Fibroblast of lung (primary cell): ENCODE measurements around the gene INSRR. TPM values are rescaled to one million over a fixed set of nuclear protein-coding genes. Genes with fewer than 3 reads are reported as not detected.
A peak's percentile ranks its signal among the peaks of the same experiment; 100 is the strongest.

ENCODE experiments used
- DNase-seq, 2 donors: peaks; one replicate each; pipeline versions ENCODE4 v3.0.0 to v3.0.0-alpha.2; 2010; ENCODE audit warnings: low read depth in 2 of 2
- H2AFZ ChIP-seq: 2 replicates; pipeline ENCODE4 v1.5.1; 2012; ENCODE audit warnings: low read length, control low read depth, inconsistent platforms
- H3K27ac ChIP-seq: 2 replicates; pipeline ENCODE4 v1.5.1; 2011; ENCODE audit warnings: low read length, control low read depth; ENCODE audit not compliant: insufficient read depth
- H3K27me3 ChIP-seq: 2 replicates; pipeline ENCODE4 v1.5.1; 2011; ENCODE audit warnings: mild to moderate bottlenecking, low read length; ENCODE audit not compliant: control insufficient read depth, insufficient read depth
- H3K36me3 ChIP-seq: 2 replicates; pipeline ENCODE4 v1.5.1; 2011; ENCODE audit warnings: low read length; ENCODE audit not compliant: control insufficient read depth, insufficient read depth
- H3K4me1 ChIP-seq: 2 replicates; pipeline ENCODE4 v1.5.1; 2011; ENCODE audit warnings: low read length; ENCODE audit not compliant: control insufficient read depth, insufficient read depth; ENCODE audit errors: extremely low read depth
- H3K4me2 ChIP-seq: 2 replicates; pipeline ENCODE4 v1.5.1; 2011; ENCODE audit warnings: low read length, control low read depth; ENCODE audit not compliant: insufficient read depth; ENCODE audit errors: extremely low read depth
- H3K4me3 ChIP-seq, 4 experiments: fragments of 200-600 bp in 1 of 4; sonication (generic) in 1 of 4; replicated peaks in 1 of 4; 2 replicates each; pipeline ENCODE4 v1.5.1; 2011 to 2016; ENCODE audit warnings: low read length in 4 of 4, low read depth in 3 of 4, mild to moderate bottlenecking in 3 of 4, control low read depth in 2 of 4, inconsistent platforms in 1 of 4, mixed read lengths in 1 of 4; ENCODE audit not compliant: insufficient read depth in 1 of 4; ENCODE audit errors: control extremely low read depth in 1 of 4
- H3K79me2 ChIP-seq: 2 replicates; pipeline ENCODE4 v1.5.1; 2012; ENCODE audit warnings: mild to moderate bottlenecking, low read length, inconsistent platforms; ENCODE audit not compliant: control insufficient read depth, insufficient read depth
- H3K9ac ChIP-seq: 2 replicates; pipeline ENCODE4 v1.5.1; 2011; ENCODE audit warnings: mild to moderate bottlenecking, low read length, control low read depth; ENCODE audit not compliant: insufficient read depth
- H3K9me3 ChIP-seq: 2 replicates; pipeline ENCODE4 v1.5.1; 2012; ENCODE audit warnings: low read depth, low read length; ENCODE audit not compliant: control insufficient read depth, insufficient read depth
- H4K20me1 ChIP-seq: 2 replicates; pipeline ENCODE4 v1.5.1; 2011; ENCODE audit warnings: low read length; ENCODE audit not compliant: control insufficient read depth, insufficient read depth; ENCODE audit errors: extremely low read depth
- CTCF ChIP-seq, 2 donors: IDR thresholded peaks in 1 of 2; conservative IDR thresholded peaks in 1 of 2; 1 replicate in 1 of 2; 2 replicates in 1 of 2; pipeline ENCODE4 v1.5.1; 2011 to 2012; ENCODE audit warnings: low read length in 2 of 2, control low read depth in 1 of 2, inconsistent platforms in 1 of 2, low read depth in 1 of 2, mild to moderate bottlenecking in 1 of 2
- EZH2 ChIP-seq: IDR thresholded peaks from 2 replicates; pipeline ENCODE4 v1.5.1; 2012; ENCODE audit warnings: low read length, control low read depth, mild to moderate bottlenecking; ENCODE audit errors: missing control alignments
- polyA plus RNA-seq, 2 donors: library from polyadenylated mRNA; depleted of rRNA in 1 of 2; stranded (reverse) in 1 of 2; unstranded in 1 of 2; fragments of >200 nt; gene quantifications; 2 replicates each; pipeline ENCODE4 v1.2.1, GENCODE V29; 2011 to 2012; ENCODE audit warnings: missing spikeins in 1 of 2
- total RNA-seq: library from RNA; depleted of rRNA; stranded (reverse); fragments of >200 nt; gene quantifications from 2 replicates; pipeline ENCODE4 v1.2.1, GENCODE V29; 2014

INSRR gene
- total and polyA plus RNA-seq, 2 donors (not counting 1 experiment from before 2014, with no cell fraction given), result not detected

DNA sequence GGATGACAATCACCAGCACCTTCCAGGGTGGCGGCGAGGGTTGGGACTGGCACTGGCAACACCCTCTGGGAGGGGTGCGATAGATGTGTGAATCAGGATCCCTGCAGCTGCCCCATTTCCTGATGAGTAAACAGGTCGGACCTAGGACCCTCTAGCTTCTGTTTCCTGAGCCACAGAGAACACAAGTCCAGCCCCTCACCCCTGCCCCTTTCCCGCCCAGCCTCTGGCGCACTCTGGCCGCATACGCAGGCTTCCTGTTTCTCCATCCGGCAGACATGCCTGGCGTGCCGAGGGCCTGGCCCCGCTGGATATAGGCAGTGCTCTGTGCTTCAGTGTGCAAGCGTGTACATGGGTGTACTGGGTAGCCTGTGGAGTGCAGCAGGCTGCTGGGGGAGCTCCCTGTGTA, 39.2 kb upstream of the INSRR start:
- H3K36me3 ChIP-seq, result peaks cover 4% of the 10 kb centered on the region
- DNase-seq, result peak; percentile 68 to 79
- H3K4me1 ChIP-seq, result peaks cover 67% of the 10 kb centered on the region
- H3K27me3 ChIP-seq, result no peaks in the 10 kb centered on the region
- H3K9ac ChIP-seq, result peak overlapping the region; percentile 52
- H2AFZ ChIP-seq, result no peak overlapping the region
- peak overlapping the region; percentile 39 for H3K4me2 ChIP-seq
- H3K4me3 ChIP-seq, result peak overlapping the region in 1 of 4 experiments; percentile 14
- H4K20me1 ChIP-seq, result no peaks in the 10 kb centered on the region
- H3K9me3 ChIP-seq, result no peaks in the 10 kb centered on the region
- H3K27ac ChIP-seq, result peak overlapping the region; percentile 95
- peaks cover 74% of the 10 kb centered on the region for H3K79me2 ChIP-seq
- no peak for TF ChIP-seq EZH2
- TF ChIP-seq CTCF (conservative IDR thresholded peaks at IDR 0.05 in 1 of 2, IDR thresholded peaks at IDR 0.05 in 1 of 2; ENCODE audit: low read depth in 1 of 2, low read length in 2 of 2), result no peak

DNA sequence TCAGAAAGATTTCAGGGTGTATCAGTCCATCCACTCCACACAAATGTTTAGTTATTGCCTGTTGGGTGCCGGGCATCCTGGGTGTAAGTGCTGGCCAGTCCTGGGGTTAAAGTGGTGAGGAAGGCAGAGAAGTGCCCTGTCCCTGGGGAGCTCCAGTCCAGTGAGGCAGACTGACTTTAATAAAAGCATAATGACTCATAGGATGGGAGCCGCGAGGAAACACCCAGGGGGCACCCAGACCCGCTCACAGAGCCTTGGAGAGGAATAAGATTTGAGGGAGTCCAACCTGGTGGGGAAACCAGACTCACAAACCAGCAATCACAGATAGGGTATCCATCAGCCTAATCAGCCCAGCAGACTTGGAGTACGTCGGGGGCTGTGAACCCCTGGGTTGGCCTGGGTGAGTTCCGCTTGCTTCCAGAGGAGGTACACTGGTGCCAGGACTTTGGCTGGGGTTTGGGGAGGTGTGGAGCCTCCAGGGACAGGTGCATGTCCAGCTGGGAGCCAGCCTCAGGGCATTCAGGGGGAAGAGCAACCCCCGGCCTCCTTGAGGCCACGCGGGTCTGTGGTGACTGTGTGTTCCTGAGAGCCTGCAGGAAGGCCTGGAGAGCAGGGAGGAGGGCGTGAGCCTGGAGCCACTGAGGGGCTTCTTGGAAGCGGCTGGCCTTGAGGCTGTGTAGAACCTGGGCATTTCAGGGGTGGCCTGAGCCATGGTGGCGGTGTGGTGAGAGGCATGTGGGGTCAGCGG, 38.3 kb upstream of the INSRR start:
- no peaks in the 10 kb centered on the region for H3K27me3 ChIP-seq
- H3K36me3 ChIP-seq, result peaks cover 4% of the 10 kb centered on the region
- no peak for TF ChIP-seq CTCF (conservative IDR thresholded peaks at IDR 0.05 in 1 of 2, IDR thresholded peaks at IDR 0.05 in 1 of 2; ENCODE audit: low read depth in 1 of 2, low read length in 2 of 2)
- TF ChIP-seq EZH2, result no peak
- peak overlapping the region in 2 of 4 experiments; percentile 14 to 30 for H3K4me3 ChIP-seq
- peak; percentile 57 to 78 for DNase-seq
- H3K4me2 ChIP-seq, result peak overlapping the region; percentile 80
- H3K27ac ChIP-seq, result peak overlapping the region; percentile 95
- H3K9ac ChIP-seq, result peak overlapping the region; percentile 55
- H2AFZ ChIP-seq, result no peak overlapping the region
- H4K20me1 ChIP-seq, result no peaks in the 10 kb centered on the region
- H3K9me3 ChIP-seq, result no peaks in the 10 kb centered on the region
- H3K79me2 ChIP-seq, result peaks cover 66% of the 10 kb centered on the region
- peaks cover 60% of the 10 kb centered on the region for H3K4me1 ChIP-seq

GRCh38 chr1:156896490-156897033, 37.6 kb upstream of the INSRR start:
- H4K20me1 ChIP-seq, result no peaks in the 10 kb centered on the region
- TF ChIP-seq CTCF (conservative IDR thresholded peaks at IDR 0.05 in 1 of 2, IDR thresholded peaks at IDR 0.05 in 1 of 2; ENCODE audit: low read depth in 1 of 2, low read length in 2 of 2) (no peak), EZH2 (no peak)
- no peaks in the 10 kb centered on the region for H3K9me3 ChIP-seq
- peaks cover 54% of the 10 kb centered on the region for H3K4me1 ChIP-seq
- peaks cover 4% of the 10 kb centered on the region for H3K36me3 ChIP-seq
- H3K9ac ChIP-seq, result peak overlapping the region; percentile 55
- peak overlapping the region; percentile 95 for H3K27ac ChIP-seq
- peak overlapping the region in 3 of 4 experiments; percentile 14 to 30 (median 20) for H3K4me3 ChIP-seq
- H3K27me3 ChIP-seq, result no peaks in the 10 kb centered on the region
- peak overlapping the region; percentile 80 for H3K4me2 ChIP-seq
- DNase-seq, result peak; percentile 84 to 96
- no peak overlapping the region for H2AFZ ChIP-seq
- H3K79me2 ChIP-seq, result peaks cover 60% of the 10 kb centered on the region
